CD4-positive, CD25-positive, alpha-beta regulatory T cell (primary cell): ENCODE data around the gene BSCL2. TPM values are rescaled to one million over a fixed set of nuclear protein-coding genes. Genes with fewer than 3 reads are reported as not detected.
A peak's percentile ranks its signal among the peaks of the same experiment; 100 is the strongest.

Source experiments
- ATAC-seq, 2 donors: fragments of 150-1000 bp; cut with Tn5 transposase; one replicate each; pipeline ENCODE4 v1.10.0; 2021; ENCODE audit warnings: low read depth in 2 of 2, moderate number of reproducible peaks in 2 of 2, moderate library complexity in 1 of 2
- DNase-seq, 3 donors: peaks; one replicate each; pipeline versions ENCODE4 v3.0.0 to v3.0.0-alpha.2; 2012 to 2022; ENCODE audit warnings: mixed read lengths in 1 of 3
- H3K27ac ChIP-seq: one replicate; pipeline ENCODE4 v1.7.0; 2013; ENCODE audit warnings: mild to moderate bottlenecking, low read length; ENCODE audit not compliant: insufficient read depth, poor library complexity, severe bottlenecking
- H3K27me3 ChIP-seq: one replicate; pipeline ENCODE4 v1.7.0; 2013; ENCODE audit warnings: low read length; ENCODE audit not compliant: control insufficient read depth, insufficient read depth
- H3K36me3 ChIP-seq: one replicate; pipeline ENCODE4 v1.7.0; 2013; ENCODE audit warnings: mild to moderate bottlenecking, low read length, moderate library complexity; ENCODE audit not compliant: control insufficient read depth, insufficient read depth
- H3K4me1 ChIP-seq: 2 replicates; pipeline ENCODE4 v1.7.0; 2013; ENCODE audit warnings: mild to moderate bottlenecking, low read length; ENCODE audit not compliant: insufficient read depth, control insufficient read depth, poor library complexity, severe bottlenecking
- H3K4me3 ChIP-seq: one replicate; pipeline ENCODE4 v1.7.0; 2013; ENCODE audit warnings: low read depth, mild to moderate bottlenecking, low read length, moderate library complexity
- H3K9me3 ChIP-seq, 2 experiments: 1 replicate in 1 of 2; 2 replicates in 1 of 2; pipeline ENCODE4 v1.7.0; 2013; ENCODE audit warnings: low read length in 2 of 2, mild to moderate bottlenecking in 1 of 2, moderate library complexity in 1 of 2; ENCODE audit not compliant: control insufficient read depth in 2 of 2
- H3K27ac Mint-ChIP-seq, 3 donors: one replicate each; pipeline ENCODE4 v1.8.0; 2020 to 2022; ENCODE audit warnings: mild to moderate bottlenecking in 3 of 3, mixed read lengths in 3 of 3, moderate library complexity in 2 of 3
- H3K27me3 Mint-ChIP-seq: one replicate; pipeline ENCODE4 v1.8.0; 2022; ENCODE audit warnings: mild to moderate bottlenecking, mixed read lengths
- H3K36me3 Mint-ChIP-seq: one replicate; pipeline ENCODE4 v1.8.0; 2020; ENCODE audit warnings: mixed read lengths
- H3K4me1 Mint-ChIP-seq, 4 donors: one replicate each; pipeline ENCODE4 v1.8.0; 2020 to 2022; ENCODE audit warnings: mixed read lengths in 4 of 4, mild to moderate bottlenecking in 1 of 4
- H3K4me3 Mint-ChIP-seq, 4 donors: one replicate each; pipeline ENCODE4 v1.8.0; 2020 to 2022; ENCODE audit warnings: mild to moderate bottlenecking in 4 of 4, mixed read lengths in 4 of 4, moderate library complexity in 3 of 4
- H3K9me3 Mint-ChIP-seq, 7 donors: one replicate each; pipeline ENCODE4 v1.8.0; 2020 to 2022; ENCODE audit warnings: mixed read lengths in 7 of 7, mild to moderate bottlenecking in 3 of 7, moderate library complexity in 2 of 7
- polyA plus RNA-seq, 4 donors: library from polyadenylated mRNA; unstranded; fragments of 300-500 nt; fragmentation: Illumina TruSeq; gene quantifications; one replicate each; pipeline ENCODE4 v1.2.3, GENCODE V29; 2021
- total RNA-seq: library from RNA; stranded (reverse); gene quantifications from one replicate; pipeline ENCODE4 v1.2.3, GENCODE V29; 2022

Gene BSCL2
- total and polyA plus RNA-seq, 5 donors from 2014 or later, result 23.9 to 49.2 (median 39.6) TPM

- Mint-ChIP-seq H3K27me3 (peaks cover 5% of the 10 kb centered on the region), H3K4me3 (peak overlapping the region in 1 of 4 donors; percentile 43), H3K27ac (no peak overlapping the region), H3K9me3 (no peaks in the 10 kb centered on the region), H3K4me1 (peaks cover 6 to 55% (median 24%) of the 10 kb centered on the region in 4 donors), H3K36me3 (no peaks in the 10 kb centered on the region)
- peaks cover 12% of the 10 kb centered on the region for H3K36me3 ChIP-seq
- H3K4me3 ChIP-seq, result no peak overlapping the region
- H3K4me1 ChIP-seq, result peaks cover 48% of the 10 kb centered on the region
- ATAC-seq, result no peak
- H3K9me3 ChIP-seq, result no peaks in the 10 kb centered on the region
- no peak for DNase-seq
- H3K27ac ChIP-seq, result no peak overlapping the region
- H3K27me3 ChIP-seq, result no peaks in the 10 kb centered on the region
These were observed 58.3 kb downstream of the BSCL2 start for GRCh38 chr11:62648967-62649364.

GRCh38 chr11:62648185-62648966, 58.8 kb downstream of the BSCL2 start:
- Mint-ChIP-seq H3K4me1 (peaks cover 6 to 52% (median 21%) of the 10 kb centered on the region in 4 donors), H3K27me3 (peaks cover 2% of the 10 kb centered on the region), H3K9me3 (no peaks in the 10 kb centered on the region), H3K36me3 (no peaks in the 10 kb centered on the region), H3K4me3 (no peak overlapping the region), H3K27ac (no peak overlapping the region)
- Histone ChIP-seq H3K27me3 (no peaks in the 10 kb centered on the region), H3K4me1 (peaks cover 44% of the 10 kb centered on the region), H3K4me3 (no peak overlapping the region), H3K27ac (no peak overlapping the region), H3K36me3 (peaks cover 12% of the 10 kb centered on the region), H3K9me3 (no peaks in the 10 kb centered on the region)
- DNase-seq, result no peak
- no peak for ATAC-seq

- Mint-ChIP-seq H3K27me3 (no peaks in the 10 kb centered on the region), H3K27ac (no peak overlapping the region), H3K36me3 (no peaks in the 10 kb centered on the region), H3K4me3 (no peak overlapping the region), H3K4me1 (peaks cover 4 to 54% (median 17%) of the 10 kb centered on the region in 4 donors), H3K9me3 (no peaks in the 10 kb centered on the region)
- Histone ChIP-seq H3K27me3 (no peaks in the 10 kb centered on the region), H3K4me3 (no peak overlapping the region), H3K9me3 (no peaks in the 10 kb centered on the region), H3K4me1 (peaks cover 38% of the 10 kb centered on the region), H3K36me3 (peaks cover 17% of the 10 kb centered on the region), H3K27ac (no peak overlapping the region)
- ATAC-seq (no peak), DNase-seq (no peak)
These were observed 59.6 kb downstream of the BSCL2 start for GRCh38 chr11:62647609-62648005.

GRCh38 chr11:62646825-62647608, 60.2 kb downstream of the BSCL2 start:
- H3K27me3 ChIP-seq, result no peaks in the 10 kb centered on the region
- peak overlapping the region; percentile 72 for H3K4me3 ChIP-seq
- peaks cover 0 to 50% (median 13%) of the 10 kb centered on the region in 4 donors for H3K4me1 Mint-ChIP-seq
- peaks cover 19% of the 10 kb centered on the region for H3K36me3 ChIP-seq
- H3K27ac Mint-ChIP-seq, result peak overlapping the region; percentile 76 to 98 (median 95)
- DNase-seq, result no peak
- H3K9me3 ChIP-seq, result no peaks in the 10 kb centered on the region
- peaks cover 32% of the 10 kb centered on the region for H3K4me1 ChIP-seq
- no peaks in the 10 kb centered on the region for H3K36me3 Mint-ChIP-seq
- no peak for ATAC-seq
- H3K27me3 Mint-ChIP-seq, result no peaks in the 10 kb centered on the region
- no peaks in the 10 kb centered on the region for H3K9me3 Mint-ChIP-seq
- peak overlapping the region; percentile 95 to 97 (median 96) for H3K4me3 Mint-ChIP-seq
- peak overlapping the region; percentile 92 for H3K27ac ChIP-seq

- no peaks in the 10 kb centered on the region for H3K27me3 ChIP-seq
- peak within 1 kb of the TSS; percentile 76 to 98 (median 95) for H3K27ac Mint-ChIP-seq
- peak; percentile 99 for ATAC-seq
- H3K27me3 Mint-ChIP-seq, result no peaks in the 10 kb centered on the region
- no peaks in the 10 kb centered on the region for H3K9me3 Mint-ChIP-seq
- H3K27ac ChIP-seq, result peak within 1 kb of the TSS; percentile 92
- peaks cover 27% of the 10 kb centered on the region for H3K4me1 ChIP-seq
- peak; percentile 97 to 99 (median 99) for DNase-seq
- H3K4me3 Mint-ChIP-seq, result peak within 1 kb of the TSS; percentile 95 to 97 (median 96)
- H3K4me1 Mint-ChIP-seq, result peaks cover 0 to 48% (median 13%) of the 10 kb centered on the region in 4 donors
- H3K36me3 Mint-ChIP-seq, result no peaks in the 10 kb centered on the region
- no peaks in the 10 kb centered on the region for H3K9me3 ChIP-seq
- H3K4me3 ChIP-seq, result peak within 1 kb of the TSS; percentile 87
- H3K36me3 ChIP-seq, result peaks cover 19% of the 10 kb centered on the region
These were observed 61.0 kb downstream of the BSCL2 start, which contains the start of gene GANAB for GRCh38 chr11:62645946-62646824. Gene GANAB (minus strand): TSS chr11:62646613. CDS start chr11:62646599, 14 bp downstream.

GRCh38 chr11:62645671-62645945, 61.6 kb downstream of the BSCL2 start:
- no peaks in the 10 kb centered on the region for H3K9me3 Mint-ChIP-seq
- H3K27me3 Mint-ChIP-seq, result no peaks in the 10 kb centered on the region
- H3K4me3 Mint-ChIP-seq, result peak overlapping the region; percentile 95 to 97 (median 96)
- H3K27me3 ChIP-seq, result no peaks in the 10 kb centered on the region
- peaks cover 5 to 49% (median 13%) of the 10 kb centered on the region in 4 donors for H3K4me1 Mint-ChIP-seq
- peak in 1 of 3 donors; percentile 39 for DNase-seq
- no peak for ATAC-seq
- H3K9me3 ChIP-seq, result no peaks in the 10 kb centered on the region
- H3K4me3 ChIP-seq, result peak overlapping the region; percentile 87
- H3K4me1 ChIP-seq, result peaks cover 29% of the 10 kb centered on the region
- H3K27ac ChIP-seq, result peak overlapping the region; percentile 92
- H3K36me3 ChIP-seq, result peaks cover 19% of the 10 kb centered on the region
- peak overlapping the region; percentile 76 to 98 (median 95) for H3K27ac Mint-ChIP-seq
- H3K36me3 Mint-ChIP-seq, result no peaks in the 10 kb centered on the region

GRCh38 chr11:62644220-62644619, 63.0 kb downstream of the BSCL2 start:
- Histone ChIP-seq H3K4me3 (no peak overlapping the region), H3K27ac (no peak overlapping the region), H3K27me3 (no peaks in the 10 kb centered on the region), H3K36me3 (peaks cover 14% of the 10 kb centered on the region), H3K4me1 (peaks cover 29% of the 10 kb centered on the region), H3K9me3 (no peaks in the 10 kb centered on the region)
- ATAC-seq (no peak), DNase-seq (no peak)
- H3K9me3 Mint-ChIP-seq, result no peaks in the 10 kb centered on the region
- H3K27me3 Mint-ChIP-seq, result no peaks in the 10 kb centered on the region
- H3K4me3 Mint-ChIP-seq, result peak overlapping the region in 3 of 4 donors; percentile 41 to 95 (median 61)
- peak overlapping the region; percentile 17 to 63 (median 59) for H3K27ac Mint-ChIP-seq
- H3K4me1 Mint-ChIP-seq, result peaks cover 11 to 50% (median 18%) of the 10 kb centered on the region in 4 donors
- peaks cover 6% of the 10 kb centered on the region for H3K36me3 Mint-ChIP-seq
